Stimulated activated CD4-positive, alpha-beta T cell treated with anti-CD3 and anti-CD28 coated beads, TNF-alpha, amount 100 ng/mL, for 24 hours (primary cell): Measurements from ENCODE around the gene MBNL2.
"Not testable (repeated sequence)": the region's sequence is repeated elsewhere in the genome, so short reads cannot be mapped to it uniquely, and the experiment has no call there.

Experiments used
- DNase-seq, 3 experiments: peaks; one replicate each; pipeline ENCODE4 v3.0.0-alpha.2; 2020; ENCODE audit warnings: low read depth in 3 of 3

Gene MBNL2

GRCh38 chr13:97221989-97222700 lies at the start of gene MBNL2:
Gene MBNL2, plus strand, starts transcription at chr13:97222333. Its CDS starts 53,903 bp downstream, at chr13:97276236.
- DNase-seq: peak; percentile 67 to 83 (median 75)

- DNase-seq: no peak
Measured at GRCh38 chr13:97174638-97175037, 47.5 kb upstream of the MBNL2 start.

- DNase-seq: no peak
Measured at GRCh38 chr13:97175041-97175440, 47.1 kb upstream of the MBNL2 start.

- no peak for DNase-seq
Measured at GRCh38 chr13:97179501-97179900, 42.6 kb upstream of the MBNL2 start.

- no peak for DNase-seq
Measured at GRCh38 chr13:97182111-97182890, 39.8 kb upstream of the MBNL2 start.

- no peak for DNase-seq
Measured at GRCh38 chr13:97185291-97185690, 36.8 kb upstream of the MBNL2 start.

GRCh38 chr13:97185751-97186150 lies 36.4 kb upstream of the MBNL2 start:
- no peak for DNase-seq

- no peak for DNase-seq
Measured at GRCh38 chr13:97188207-97188606, 33.9 kb upstream of the MBNL2 start.

- no peak for DNase-seq
Measured at GRCh38 chr13:97189928-97190327, 32.2 kb upstream of the MBNL2 start.

- no peak for DNase-seq
Measured at GRCh38 chr13:97191142-97191541, 31.0 kb upstream of the MBNL2 start.

- no peak for DNase-seq
Measured at GRCh38 chr13:97191615-97192014, 30.5 kb upstream of the MBNL2 start.

GRCh38 chr13:97192166-97192565 lies 30.0 kb upstream of the MBNL2 start:
- no peak for DNase-seq

- DNase-seq: no peak
Measured at GRCh38 chr13:97193577-97193976, 28.6 kb upstream of the MBNL2 start.

- DNase-seq: no peak
Measured at GRCh38 chr13:97194479-97194878, 27.7 kb upstream of the MBNL2 start.

- DNase-seq: no peak
Measured at GRCh38 chr13:97196340-97196739, 25.8 kb upstream of the MBNL2 start.

- DNase-seq: no peak
Measured at GRCh38 chr13:97198753-97199152, 23.4 kb upstream of the MBNL2 start.

GRCh38 chr13:97199451-97199850 lies 22.7 kb upstream of the MBNL2 start:
- no peak for DNase-seq

- DNase-seq: no peak
Measured at GRCh38 chr13:97200081-97200942, 21.8 kb upstream of the MBNL2 start.

GRCh38 chr13:97202761-97203160 lies 19.4 kb upstream of the MBNL2 start:
- DNase-seq: no peak

GRCh38 chr13:97205465-97205864 lies 16.7 kb upstream of the MBNL2 start:
- no peak for DNase-seq

- no peak for DNase-seq
Measured at GRCh38 chr13:97205982-97206381, 16.2 kb upstream of the MBNL2 start.

GRCh38 chr13:97207252-97207651 lies 14.9 kb upstream of the MBNL2 start:
- DNase-seq: not testable (repeated sequence)
